Fibroblast of mammary gland (primary cell): ENCODE results near the gene GMPPA.

Source experiments
- DNase-seq: peaks from one replicate; pipeline ENCODE4 v3.0.0-alpha.2; 2010; ENCODE audit warnings: low read depth
- H3K4me3 ChIP-seq: 2 replicates; pipeline ENCODE4 v1.5.1; 2011; ENCODE audit warnings: low read depth, mild to moderate bottlenecking, low read length, moderate library complexity; ENCODE audit not compliant: control insufficient read depth
- TF ChIP-seq, protein P1 (sequence below): conservative IDR thresholded peaks from 2 replicates; pipeline ENCODE4 v1.5.1; 2011; ENCODE audit warnings: low read depth, low read length, inconsistent platforms; ENCODE audit not compliant: control insufficient read depth, insufficient read depth

The GMPPA gene

DNA sequence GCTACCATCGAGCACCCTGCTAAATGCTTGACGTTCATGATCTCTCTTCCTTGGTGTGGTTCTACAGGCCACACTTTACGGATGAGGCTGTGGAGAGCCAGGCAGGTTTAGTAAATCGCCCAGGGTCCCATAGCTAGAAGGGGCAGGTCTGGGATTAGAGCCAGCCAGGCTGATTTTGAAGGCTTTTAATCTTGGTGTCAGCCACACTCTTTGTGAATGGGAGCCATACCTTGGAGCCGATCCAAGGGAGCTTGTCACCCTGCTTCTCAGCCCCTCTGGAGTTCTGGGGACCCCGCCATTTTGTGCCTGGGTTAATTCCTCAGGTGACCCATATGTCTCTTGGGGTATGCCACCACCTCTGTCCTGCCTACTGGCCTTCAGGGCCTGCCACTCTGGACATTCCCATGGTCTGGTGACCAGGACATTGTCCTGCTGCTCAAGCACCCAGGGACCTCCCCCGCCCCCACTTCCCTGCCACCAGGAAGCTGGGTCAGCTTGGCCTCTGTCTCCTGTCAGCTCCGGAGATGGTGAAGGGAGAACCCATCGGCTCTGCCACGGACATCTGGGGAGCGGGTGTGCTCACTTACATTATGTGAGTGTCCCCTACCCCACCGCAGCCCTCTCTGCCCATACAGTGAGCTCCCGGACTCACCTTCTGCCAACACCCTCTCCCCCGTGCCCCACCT is 7.3 kb upstream of the GMPPA start:
- H3K4me3 ChIP-seq, result no peak overlapping the region
- TF ChIP-seq, protein P1, sequence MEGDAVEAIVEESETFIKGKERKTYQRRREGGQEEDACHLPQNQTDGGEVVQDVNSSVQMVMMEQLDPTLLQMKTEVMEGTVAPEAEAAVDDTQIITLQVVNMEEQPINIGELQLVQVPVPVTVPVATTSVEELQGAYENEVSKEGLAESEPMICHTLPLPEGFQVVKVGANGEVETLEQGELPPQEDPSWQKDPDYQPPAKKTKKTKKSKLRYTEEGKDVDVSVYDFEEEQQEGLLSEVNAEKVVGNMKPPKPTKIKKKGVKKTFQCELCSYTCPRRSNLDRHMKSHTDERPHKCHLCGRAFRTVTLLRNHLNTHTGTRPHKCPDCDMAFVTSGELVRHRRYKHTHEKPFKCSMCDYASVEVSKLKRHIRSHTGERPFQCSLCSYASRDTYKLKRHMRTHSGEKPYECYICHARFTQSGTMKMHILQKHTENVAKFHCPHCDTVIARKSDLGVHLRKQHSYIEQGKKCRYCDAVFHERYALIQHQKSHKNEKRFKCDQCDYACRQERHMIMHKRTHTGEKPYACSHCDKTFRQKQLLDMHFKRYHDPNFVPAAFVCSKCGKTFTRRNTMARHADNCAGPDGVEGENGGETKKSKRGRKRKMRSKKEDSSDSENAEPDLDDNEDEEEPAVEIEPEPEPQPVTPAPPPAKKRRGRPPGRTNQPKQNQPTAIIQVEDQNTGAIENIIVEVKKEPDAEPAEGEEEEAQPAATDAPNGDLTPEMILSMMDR, result no peak
- no peak for DNase-seq

DNA sequence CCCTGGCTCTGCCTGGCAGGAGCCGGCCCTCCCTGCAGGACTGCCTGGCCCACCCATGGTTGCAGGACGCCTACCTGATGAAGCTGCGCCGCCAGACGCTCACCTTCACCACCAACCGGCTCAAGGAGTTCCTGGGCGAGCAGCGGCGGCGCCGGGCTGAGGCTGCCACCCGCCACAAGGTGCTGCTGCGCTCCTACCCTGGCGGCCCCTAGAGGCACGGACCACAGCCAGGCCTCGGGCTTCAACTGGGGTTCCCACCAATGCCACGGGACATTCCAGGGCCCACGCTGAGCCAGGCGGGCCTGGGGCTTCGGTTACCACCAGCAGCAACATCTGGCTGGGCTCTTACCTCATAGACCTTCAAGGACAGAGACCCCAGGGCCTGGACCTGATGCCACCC is 6.1 kb upstream of the GMPPA start:
- no peak for DNase-seq
- TF ChIP-seq, protein P1, result no peak
- no peak overlapping the region for H3K4me3 ChIP-seq

DNA sequence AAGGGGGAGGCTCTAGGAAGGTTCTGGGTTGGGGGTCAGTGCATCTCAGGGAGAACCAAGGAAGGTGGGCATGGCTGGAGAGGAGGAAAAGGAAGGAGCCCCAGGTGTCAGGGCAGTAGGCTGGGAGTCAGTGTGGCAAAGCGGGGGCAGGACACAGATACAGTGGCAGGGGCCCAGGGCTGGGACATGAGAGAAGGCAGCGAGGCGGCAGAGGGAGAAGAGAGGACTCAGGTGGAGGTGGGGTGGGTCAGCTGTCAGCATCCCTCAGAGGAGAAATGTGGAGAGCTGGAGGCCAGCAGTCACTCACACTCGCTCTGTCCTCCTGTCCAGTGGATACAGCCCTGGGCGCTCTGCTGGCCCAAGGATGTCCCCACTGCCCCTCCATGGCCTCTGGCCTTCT is 5.6 kb upstream of the GMPPA start:
- TF ChIP-seq, protein P1, result no peak
- no peak for DNase-seq

DNA sequence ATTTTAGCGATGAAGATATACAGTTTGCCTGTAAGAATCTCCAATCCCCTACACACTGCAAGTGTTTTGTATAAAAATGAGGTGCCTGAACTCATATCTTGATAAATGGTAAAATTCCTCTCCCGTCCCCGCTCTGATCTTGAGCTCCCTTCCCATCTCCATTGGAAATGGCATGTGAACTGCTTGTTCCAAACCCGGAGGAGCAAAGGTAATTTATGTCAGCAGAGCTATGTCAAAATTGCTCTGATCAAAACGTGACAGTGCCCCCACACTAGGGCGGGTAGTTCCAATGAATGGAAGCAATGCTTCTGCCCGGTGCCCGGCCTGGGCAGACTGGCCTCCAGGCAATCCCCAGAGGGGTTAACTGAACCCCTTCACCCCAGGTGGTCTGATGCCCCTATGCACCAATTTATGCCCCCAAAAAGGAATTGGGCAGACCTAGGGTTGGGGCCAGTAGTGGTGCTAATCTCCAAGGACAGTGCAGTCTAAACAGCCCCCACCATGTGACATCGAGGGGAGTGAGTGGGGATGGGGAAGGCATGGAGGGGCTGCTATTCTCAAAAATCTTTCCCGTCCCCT is 3.6 kb upstream of the GMPPA start:
- no peak for DNase-seq
- TF ChIP-seq, protein P1, result no peak
- no peak overlapping the region for H3K4me3 ChIP-seq

More for the DNA sequence above, 5.6 kb upstream of the GMPPA start:
- H3K4me3 ChIP-seq, result no peak overlapping the region

- TF ChIP-seq, protein P1, result peak; percentile 67
- no peak overlapping the region for H3K4me3 ChIP-seq
- peak; percentile 67 for DNase-seq
Measured at GRCh38 chr2:219495531-219496122, 3.1 kb upstream of the GMPPA start.

- no peak for DNase-seq
- TF ChIP-seq, protein P1, result no peak
- no peak overlapping the region for H3K4me3 ChIP-seq
Measured at GRCh38 chr2:219496247-219496824, 2.4 kb upstream of the GMPPA start.
